ENCODE results near the gene FAR1.

Gene FAR1

DNA sequence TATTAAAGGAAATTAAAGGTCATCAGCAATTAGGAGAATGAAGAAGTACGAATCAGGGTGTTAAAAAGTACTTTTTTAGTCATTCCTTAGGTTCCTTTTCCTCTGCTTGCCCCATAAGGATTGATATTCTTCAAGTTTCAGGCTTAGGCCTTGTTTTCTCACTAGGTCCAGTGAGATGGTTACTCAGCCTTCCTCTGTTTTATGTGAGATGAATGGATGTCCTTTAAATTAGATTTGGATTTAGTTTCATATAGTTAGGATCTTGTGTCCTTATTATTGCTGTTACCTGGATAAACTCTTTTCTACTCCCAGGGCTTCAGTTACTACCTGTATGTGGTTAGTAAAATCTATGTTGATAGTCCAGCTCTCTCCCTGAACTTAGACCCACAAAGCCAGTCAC, 29.2 kb downstream of the FAR1 start:
- peaks cover 48% of the 10 kb centered on the region for H3K36me3 ChIP-seq (ENCODE audit: insufficient read depth, insufficient read length, low read length)
- TF ChIP-seq ZNF274 (IDR thresholded peaks at IDR 0.05; ENCODE audit: low read depth, low read length) (no peak), YY1 (IDR thresholded peaks at IDR 0.05; ENCODE audit: insufficient read depth, insufficient read length) (no peak), SUZ12 (IDR thresholded peaks at IDR 0.05; ENCODE audit: extremely low read depth, insufficient read depth, insufficient read length) (no peak)

GRCh38 chr11:13698132-13698531, 29.7 kb downstream of the FAR1 start:
- Histone ChIP-seq H3K4me1 (ENCODE audit: insufficient read depth, insufficient read length) (no peaks in the 10 kb centered on the region), H3K36me3 (ENCODE audit: insufficient read depth, insufficient read length, low read length) (peaks cover 51% of the 10 kb centered on the region), H3K27me3 (ENCODE audit: insufficient read depth, insufficient read length) (no peaks in the 10 kb centered on the region), H3K9me3 (ENCODE audit: insufficient read depth, low read length) (no peaks in the 10 kb centered on the region), H3K4me3 (ENCODE audit: insufficient read length, low read depth) (no peak overlapping the region), H3K9ac (ENCODE audit: insufficient read length, low read depth) (no peak overlapping the region)
- DNase-seq (ENCODE audit: low read depth, low spot score) = no peak
- TF ChIP-seq SUZ12 (IDR thresholded peaks at IDR 0.05; ENCODE audit: extremely low read depth, insufficient read depth, insufficient read length) = no peak
- TF ChIP-seq YY1 (IDR thresholded peaks at IDR 0.05; ENCODE audit: insufficient read depth, insufficient read length) = no peak
- TF ChIP-seq ZNF274 (IDR thresholded peaks at IDR 0.05; ENCODE audit: low read depth, low read length) = no peak

More for the DNA sequence above, 29.2 kb downstream of the FAR1 start:
- Histone ChIP-seq H3K4me3 (ENCODE audit: insufficient read length, low read depth) (no peak overlapping the region), H3K4me1 (ENCODE audit: insufficient read depth, insufficient read length) (no peaks in the 10 kb centered on the region), H3K27me3 (ENCODE audit: insufficient read depth, insufficient read length) (no peaks in the 10 kb centered on the region), H3K9ac (ENCODE audit: insufficient read length, low read depth) (no peak overlapping the region), H3K9me3 (ENCODE audit: insufficient read depth, low read length) (no peaks in the 10 kb centered on the region)
- DNase-seq (ENCODE audit: low read depth, low spot score) = no peak

DNA sequence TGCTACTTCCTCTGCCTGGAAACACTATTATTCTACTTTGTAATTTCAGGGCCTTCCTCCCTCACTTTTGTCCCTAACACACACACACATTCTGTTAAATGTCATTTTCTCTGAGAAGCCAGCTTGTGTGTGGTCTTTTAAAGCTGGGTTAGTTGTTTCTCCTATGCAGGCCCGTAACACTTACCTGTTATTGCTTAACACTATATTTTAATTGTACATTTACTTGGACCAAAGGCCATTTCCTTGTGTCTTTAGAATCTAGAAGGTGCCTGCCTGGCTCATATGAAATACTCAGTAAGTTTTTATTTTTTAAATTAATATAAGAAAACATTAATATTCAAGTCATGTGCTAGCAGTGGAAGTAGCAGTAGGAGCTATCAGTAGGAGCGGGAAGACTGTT, 30.6 kb downstream of the FAR1 start:
- H3K27me3 ChIP-seq (ENCODE audit: insufficient read depth, insufficient read length) = no peaks in the 10 kb centered on the region

DNA sequence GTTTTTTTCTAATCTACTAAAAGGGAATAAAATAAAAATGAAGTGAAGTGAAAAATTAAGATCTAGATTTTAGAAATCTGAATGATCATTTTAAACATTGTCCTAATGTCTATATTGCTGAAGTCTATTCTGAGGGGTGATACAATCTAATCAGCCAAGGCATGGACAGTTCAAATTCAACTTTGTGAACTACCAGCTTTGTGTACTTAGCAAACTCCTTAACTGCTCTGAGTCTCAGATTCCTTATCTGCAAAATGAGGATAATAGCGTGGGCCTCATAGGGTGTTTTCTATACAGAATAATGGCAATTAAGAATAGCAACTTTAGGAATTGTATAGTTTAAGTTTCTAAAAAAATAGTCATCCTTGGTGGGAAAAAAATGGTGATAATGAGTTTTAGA, 31.4 kb downstream of the FAR1 start:
- no peaks in the 10 kb centered on the region for H3K9me3 ChIP-seq (ENCODE audit: insufficient read depth, low read length)
- no peak for TF ChIP-seq YY1 (IDR thresholded peaks at IDR 0.05; ENCODE audit: insufficient read depth, insufficient read length)
- no peak for TF ChIP-seq ZNF274 (IDR thresholded peaks at IDR 0.05; ENCODE audit: low read depth, low read length)
- no peak for TF ChIP-seq SUZ12 (IDR thresholded peaks at IDR 0.05; ENCODE audit: extremely low read depth, insufficient read depth, insufficient read length)
- no peak for DNase-seq (ENCODE audit: low read depth, low spot score)
- H3K4me3 ChIP-seq (ENCODE audit: insufficient read length, low read depth) = no peak overlapping the region
- no peaks in the 10 kb centered on the region for H3K27me3 ChIP-seq (ENCODE audit: insufficient read depth, insufficient read length)
- peaks cover 57% of the 10 kb centered on the region for H3K36me3 ChIP-seq (ENCODE audit: insufficient read depth, insufficient read length, low read length)
- no peak overlapping the region for H3K9ac ChIP-seq (ENCODE audit: insufficient read length, low read depth)
- no peaks in the 10 kb centered on the region for H3K4me1 ChIP-seq (ENCODE audit: insufficient read depth, insufficient read length)

More for the DNA sequence above, 30.6 kb downstream of the FAR1 start:
- no peaks in the 10 kb centered on the region for H3K4me1 ChIP-seq (ENCODE audit: insufficient read depth, insufficient read length)
- no peak for TF ChIP-seq ZNF274 (IDR thresholded peaks at IDR 0.05; ENCODE audit: low read depth, low read length)
- TF ChIP-seq SUZ12 (IDR thresholded peaks at IDR 0.05; ENCODE audit: extremely low read depth, insufficient read depth, insufficient read length) = no peak
- DNase-seq (ENCODE audit: low read depth, low spot score) = no peak
- no peak overlapping the region for H3K9ac ChIP-seq (ENCODE audit: insufficient read length, low read depth)
- peaks cover 54% of the 10 kb centered on the region for H3K36me3 ChIP-seq (ENCODE audit: insufficient read depth, insufficient read length, low read length)
- H3K4me3 ChIP-seq (ENCODE audit: insufficient read length, low read depth) = no peak overlapping the region
- no peaks in the 10 kb centered on the region for H3K9me3 ChIP-seq (ENCODE audit: insufficient read depth, low read length)

DNA sequence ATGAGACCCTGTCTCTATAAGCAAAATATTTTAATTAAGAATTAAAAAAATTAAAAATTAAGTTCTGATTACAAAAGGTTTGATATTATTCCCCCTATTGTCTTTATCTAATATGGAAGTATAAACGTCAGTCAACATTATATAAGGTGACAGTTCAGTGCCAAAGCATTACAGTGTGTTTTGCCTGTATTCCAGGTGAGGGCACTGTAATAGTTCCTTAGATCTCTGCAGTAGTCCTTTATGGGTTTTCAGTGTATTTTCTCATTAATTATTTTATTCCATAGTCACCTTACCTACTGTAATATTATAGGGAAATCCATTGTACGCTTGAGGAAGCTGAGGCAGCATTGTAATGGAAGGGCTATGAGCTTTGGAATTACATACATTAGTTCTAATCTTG, 33.0 kb downstream of the FAR1 start:
- Histone ChIP-seq H3K4me3 (ENCODE audit: insufficient read length, low read depth) (no peak overlapping the region), H3K9me3 (ENCODE audit: insufficient read depth, low read length) (no peaks in the 10 kb centered on the region), H3K36me3 (ENCODE audit: insufficient read depth, insufficient read length, low read length) (peaks cover 44% of the 10 kb centered on the region), H3K4me1 (ENCODE audit: insufficient read depth, insufficient read length) (no peaks in the 10 kb centered on the region), H3K27me3 (ENCODE audit: insufficient read depth, insufficient read length) (no peaks in the 10 kb centered on the region), H3K9ac (ENCODE audit: insufficient read length, low read depth) (no peak overlapping the region)
- DNase-seq (ENCODE audit: low read depth, low spot score) = no peak
- TF ChIP-seq SUZ12 (IDR thresholded peaks at IDR 0.05; ENCODE audit: extremely low read depth, insufficient read depth, insufficient read length) (no peak), YY1 (IDR thresholded peaks at IDR 0.05; ENCODE audit: insufficient read depth, insufficient read length) (no peak), ZNF274 (IDR thresholded peaks at IDR 0.05; ENCODE audit: low read depth, low read length) (no peak)

DNA sequence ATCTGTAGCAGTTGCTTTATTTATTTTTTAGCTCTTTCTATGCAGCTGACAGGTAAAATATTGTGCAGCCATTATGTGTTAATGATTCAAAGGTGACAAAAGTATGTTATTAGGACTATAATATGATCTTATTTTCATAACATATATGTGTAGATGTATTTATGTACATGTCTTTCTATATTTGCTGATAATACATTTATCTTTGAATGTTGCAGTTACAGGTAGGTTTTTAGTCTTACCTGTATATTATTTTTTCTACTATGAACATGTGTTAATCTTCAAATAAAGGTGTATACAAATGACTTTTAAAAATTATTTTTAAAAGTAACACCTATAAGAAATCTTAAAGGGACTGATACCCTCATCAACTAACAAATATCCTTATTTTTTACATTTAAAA, 33.6 kb downstream of the FAR1 start:
- no peak overlapping the region for H3K4me3 ChIP-seq (ENCODE audit: insufficient read length, low read depth)
- no peaks in the 10 kb centered on the region for H3K27me3 ChIP-seq (ENCODE audit: insufficient read depth, insufficient read length)
- TF ChIP-seq ZNF274 (IDR thresholded peaks at IDR 0.05; ENCODE audit: low read depth, low read length) (no peak), SUZ12 (IDR thresholded peaks at IDR 0.05; ENCODE audit: extremely low read depth, insufficient read depth, insufficient read length) (no peak), YY1 (IDR thresholded peaks at IDR 0.05; ENCODE audit: insufficient read depth, insufficient read length) (no peak)
- no peaks in the 10 kb centered on the region for H3K9me3 ChIP-seq (ENCODE audit: insufficient read depth, low read length)
- peaks cover 44% of the 10 kb centered on the region for H3K36me3 ChIP-seq (ENCODE audit: insufficient read depth, insufficient read length, low read length)
- H3K4me1 ChIP-seq (ENCODE audit: insufficient read depth, insufficient read length) = no peaks in the 10 kb centered on the region
- no peak for DNase-seq (ENCODE audit: low read depth, low spot score)
- H3K9ac ChIP-seq (ENCODE audit: insufficient read length, low read depth) = no peak overlapping the region

DNA sequence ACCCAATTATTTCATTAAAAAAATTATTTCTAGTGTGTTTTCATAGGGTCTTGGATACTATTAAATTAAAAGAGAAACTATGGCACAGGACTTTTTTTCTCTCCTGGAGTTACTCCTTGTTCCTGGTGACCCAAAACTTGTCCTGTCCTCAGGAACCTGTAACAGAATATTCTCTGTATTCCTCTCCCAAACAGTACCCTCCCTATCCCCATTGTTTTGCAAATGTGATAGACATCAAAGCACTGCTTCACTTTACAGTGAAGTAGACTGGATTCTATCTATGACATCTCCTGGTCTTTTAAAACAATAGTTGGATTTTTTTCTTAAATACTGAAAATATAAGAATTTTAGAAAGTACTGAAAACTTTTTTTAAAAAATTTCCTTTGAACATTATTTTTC, 37.2 kb downstream of the FAR1 start:
- peaks cover 65% of the 10 kb centered on the region for H3K36me3 ChIP-seq (ENCODE audit: insufficient read depth, insufficient read length, low read length)
- TF ChIP-seq ZNF274 (IDR thresholded peaks at IDR 0.05; ENCODE audit: low read depth, low read length) (no peak), YY1 (IDR thresholded peaks at IDR 0.05; ENCODE audit: insufficient read depth, insufficient read length) (no peak)

DNA sequence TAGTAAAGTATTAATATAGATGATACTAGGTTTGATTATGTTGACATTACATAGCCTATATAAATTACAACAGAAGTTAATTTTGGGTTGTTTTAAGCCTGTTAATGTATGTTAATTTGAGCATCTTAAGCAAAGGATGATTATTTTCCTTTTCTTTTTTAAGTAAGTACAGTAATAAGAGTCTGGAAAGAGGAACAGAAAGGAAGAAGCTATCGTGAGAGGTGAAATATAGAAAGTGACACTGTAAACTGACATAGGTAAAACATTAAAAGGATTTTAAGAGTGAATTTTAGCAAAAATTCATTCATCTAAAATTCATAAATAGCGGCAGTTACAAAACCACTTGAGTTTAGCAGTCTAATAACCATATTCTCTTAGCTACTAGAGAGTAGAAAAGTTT, 45.5 kb downstream of the FAR1 start:
- Histone ChIP-seq H3K9me3 (ENCODE audit: insufficient read depth, low read length) (no peaks in the 10 kb centered on the region), H3K27me3 (ENCODE audit: insufficient read depth, insufficient read length) (no peaks in the 10 kb centered on the region), H3K9ac (ENCODE audit: insufficient read length, low read depth) (no peak overlapping the region), H3K36me3 (ENCODE audit: insufficient read depth, insufficient read length, low read length) (peaks cover 58% of the 10 kb centered on the region), H3K4me1 (ENCODE audit: insufficient read depth, insufficient read length) (no peaks in the 10 kb centered on the region), H3K4me3 (ENCODE audit: insufficient read length, low read depth) (no peak overlapping the region)
- no peak for TF ChIP-seq YY1 (IDR thresholded peaks at IDR 0.05; ENCODE audit: insufficient read depth, insufficient read length)
- no peak for TF ChIP-seq SUZ12 (IDR thresholded peaks at IDR 0.05; ENCODE audit: extremely low read depth, insufficient read depth, insufficient read length)
- no peak for TF ChIP-seq ZNF274 (IDR thresholded peaks at IDR 0.05; ENCODE audit: low read depth, low read length)
- DNase-seq (ENCODE audit: low read depth, low spot score) = no peak

More for the DNA sequence above, 37.2 kb downstream of the FAR1 start:
- Histone ChIP-seq H3K9ac (ENCODE audit: insufficient read length, low read depth) (no peak overlapping the region), H3K4me3 (ENCODE audit: insufficient read length, low read depth) (no peak overlapping the region), H3K27me3 (ENCODE audit: insufficient read depth, insufficient read length) (no peaks in the 10 kb centered on the region), H3K4me1 (ENCODE audit: insufficient read depth, insufficient read length) (no peaks in the 10 kb centered on the region), H3K9me3 (ENCODE audit: insufficient read depth, low read length) (no peaks in the 10 kb centered on the region)
- DNase-seq (ENCODE audit: low read depth, low spot score) = no peak

Data from NT2/D1 (cell line).